Measurements from ENCODE around the gene QSER1.
"Not testable (repeated sequence)": the region's sequence is repeated elsewhere in the genome, so short reads cannot be mapped to it uniquely, and the experiment has no call there.

The QSER1 gene

GRCh38 chr11:32892355-32893092, at the start of gene QSER1:
QSER1 (plus strand) TSS chr11:32892811; CDS start chr11:32893126, 315 bp downstream.
- peak within 1 kb of the TSS; percentile 94 for H3K27ac Mint-ChIP-seq

DNA sequence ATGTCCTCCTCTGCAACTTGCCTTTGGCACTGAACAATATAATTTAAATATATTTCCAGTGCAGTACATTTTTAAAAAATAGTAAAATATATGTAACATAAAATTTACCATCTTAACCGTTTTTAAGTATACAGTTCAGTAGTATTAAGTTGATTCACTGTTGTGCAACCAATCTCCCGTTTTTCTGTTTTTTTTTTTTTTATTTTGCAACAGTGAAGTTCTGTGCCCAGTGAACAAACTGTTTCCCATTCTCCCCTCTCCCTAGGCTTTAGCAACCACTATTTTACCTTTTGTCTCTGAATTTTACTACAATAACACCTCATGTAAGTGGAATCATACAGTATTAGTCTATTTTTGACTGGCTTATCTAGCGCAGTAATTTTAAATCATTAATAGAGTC, 49.1 kb upstream of the QSER1 start:
- H3K4me1 Mint-ChIP-seq, result no peaks in the 10 kb centered on the region
- no peak overlapping the region for H3K27ac Mint-ChIP-seq
- peaks cover 4% of the 10 kb centered on the region for H3K9me3 Mint-ChIP-seq
- H3K36me3 Mint-ChIP-seq (ENCODE audit: low read depth), result no peaks in the 10 kb centered on the region
- peaks cover 13% of the 10 kb centered on the region for H3K27me3 Mint-ChIP-seq
- no peak overlapping the region for H3K4me3 Mint-ChIP-seq
- no peak for DNase-seq
- ATAC-seq, result no peak

More at GRCh38 chr11:32892355-32893092, at the start of gene QSER1:
- peak; percentile 70 for DNase-seq
- Mint-ChIP-seq H3K9me3 (no peaks in the 10 kb centered on the region), H3K27me3 (no peaks in the 10 kb centered on the region), H3K4me3 (peak within 1 kb of the TSS; percentile 94), H3K36me3 (ENCODE audit: low read depth) (peaks cover 5% of the 10 kb centered on the region), H3K4me1 (peaks cover 38% of the 10 kb centered on the region)
- ATAC-seq, result peak; percentile 53

DNA sequence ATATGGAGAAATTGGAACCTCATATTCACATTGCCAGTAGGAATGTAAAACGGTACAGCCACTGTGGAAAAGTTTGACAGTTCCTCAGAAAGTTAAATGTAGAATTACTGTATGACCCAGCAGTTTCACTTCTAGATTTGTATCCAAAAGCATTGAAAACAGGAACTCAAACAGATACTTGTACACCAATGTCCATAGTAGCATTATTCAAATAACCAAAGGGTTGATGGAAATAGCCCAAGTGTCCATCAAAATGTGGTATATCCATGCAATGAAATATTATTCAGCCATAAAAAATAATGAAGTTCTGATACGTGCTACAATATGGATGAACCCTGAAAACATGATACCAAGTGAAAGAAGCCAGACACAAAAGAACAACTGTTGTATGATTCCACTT, 45.1 kb upstream of the QSER1 start:
- H3K36me3 Mint-ChIP-seq (ENCODE audit: low read depth), result no peaks in the 10 kb centered on the region
- ATAC-seq (no peak), DNase-seq (no peak)
- peaks cover 9% of the 10 kb centered on the region for H3K27me3 Mint-ChIP-seq
- H3K4me1 Mint-ChIP-seq, result peaks cover 3% of the 10 kb centered on the region
- H3K9me3 Mint-ChIP-seq, result peaks cover 4% of the 10 kb centered on the region
- no peak overlapping the region for H3K4me3 Mint-ChIP-seq
- no peak overlapping the region for H3K27ac Mint-ChIP-seq

GRCh38 chr11:32849761-32850160, 42.9 kb upstream of the QSER1 start:
- Mint-ChIP-seq H3K4me1 (peaks cover 3% of the 10 kb centered on the region), H3K27ac (no peak overlapping the region), H3K36me3 (ENCODE audit: low read depth) (no peaks in the 10 kb centered on the region), H3K27me3 (peaks cover 13% of the 10 kb centered on the region), H3K4me3 (no peak overlapping the region), H3K9me3 (peaks cover 4% of the 10 kb centered on the region)
- no peak for ATAC-seq
- no peak for DNase-seq

DNA sequence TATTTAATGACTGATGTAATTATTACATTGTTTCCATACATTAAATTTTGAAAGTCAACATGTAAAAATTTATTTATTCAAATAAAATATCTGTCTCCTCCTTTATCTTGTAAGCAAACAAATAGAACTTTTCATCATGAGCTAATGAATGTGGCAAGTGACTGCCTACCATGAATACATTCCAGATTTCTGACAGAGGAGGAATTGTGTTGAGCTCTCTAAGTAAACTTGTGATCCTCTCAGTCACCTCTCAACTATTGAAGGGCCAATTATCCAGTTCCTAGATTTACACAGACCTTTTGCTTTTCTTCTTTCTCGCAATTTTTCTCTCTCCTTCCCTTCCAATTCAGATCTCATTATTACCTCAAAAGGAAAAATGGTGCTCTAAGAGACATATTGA, 41.4 kb upstream of the QSER1 start:
- ATAC-seq, result no peak
- H3K27ac Mint-ChIP-seq, result no peak overlapping the region
- peaks cover 11% of the 10 kb centered on the region for H3K27me3 Mint-ChIP-seq

DNA sequence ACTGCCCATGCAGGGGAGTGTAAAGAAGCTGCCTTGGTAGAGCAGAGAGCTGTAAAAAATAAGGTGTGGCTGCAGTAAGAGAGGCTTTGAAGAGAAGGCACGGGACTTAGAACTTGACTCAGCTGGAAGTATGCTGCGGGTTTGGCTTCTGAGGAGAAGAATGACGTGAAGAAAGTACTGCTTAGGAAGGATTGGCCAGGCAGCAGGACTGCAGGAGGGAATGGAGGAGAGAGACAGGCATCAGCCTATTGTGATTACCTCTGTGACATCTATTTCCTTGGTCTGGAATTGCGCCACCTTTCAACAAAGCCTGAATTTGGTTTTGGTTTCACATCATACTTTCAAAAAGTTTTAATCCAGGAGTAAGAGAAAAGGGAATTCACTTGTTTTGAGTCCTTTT, 40.4 kb upstream of the QSER1 start:
- no peak for DNase-seq
- peaks cover 6% of the 10 kb centered on the region for H3K27me3 Mint-ChIP-seq

More for the DNA sequence above, 41.4 kb upstream of the QSER1 start:
- H3K4me3 Mint-ChIP-seq, result no peak overlapping the region
- peaks cover 4% of the 10 kb centered on the region for H3K9me3 Mint-ChIP-seq
- no peaks in the 10 kb centered on the region for H3K36me3 Mint-ChIP-seq (ENCODE audit: low read depth)
- peaks cover 3% of the 10 kb centered on the region for H3K4me1 Mint-ChIP-seq
- no peak for DNase-seq

GRCh38 chr11:32855601-32856000, 37.0 kb upstream of the QSER1 start:
- no peak overlapping the region for H3K4me3 Mint-ChIP-seq
- H3K36me3 Mint-ChIP-seq (ENCODE audit: low read depth), result no peaks in the 10 kb centered on the region
- no peaks in the 10 kb centered on the region for H3K9me3 Mint-ChIP-seq
- peaks cover 6% of the 10 kb centered on the region for H3K27me3 Mint-ChIP-seq
- no peak for DNase-seq
- no peak overlapping the region for H3K27ac Mint-ChIP-seq
- no peak for ATAC-seq
- no peaks in the 10 kb centered on the region for H3K4me1 Mint-ChIP-seq

More for the DNA sequence above, 40.4 kb upstream of the QSER1 start:
- peaks cover 3% of the 10 kb centered on the region for H3K4me1 Mint-ChIP-seq
- H3K36me3 Mint-ChIP-seq (ENCODE audit: low read depth), result no peaks in the 10 kb centered on the region
- ATAC-seq, result no peak
- H3K4me3 Mint-ChIP-seq, result no peak overlapping the region
- no peak overlapping the region for H3K27ac Mint-ChIP-seq
- H3K9me3 Mint-ChIP-seq, result peaks cover 4% of the 10 kb centered on the region

GRCh38 chr11:32858731-32859130, 33.9 kb upstream of the QSER1 start:
- DNase-seq, result no peak
- no peaks in the 10 kb centered on the region for H3K9me3 Mint-ChIP-seq
- no peaks in the 10 kb centered on the region for H3K36me3 Mint-ChIP-seq (ENCODE audit: low read depth)
- no peak overlapping the region for H3K27ac Mint-ChIP-seq
- no peak for ATAC-seq
- H3K4me3 Mint-ChIP-seq, result no peak overlapping the region
- peaks cover 10% of the 10 kb centered on the region for H3K27me3 Mint-ChIP-seq
- no peaks in the 10 kb centered on the region for H3K4me1 Mint-ChIP-seq

- H3K9me3 Mint-ChIP-seq, result no peaks in the 10 kb centered on the region
- no peak overlapping the region for H3K27ac Mint-ChIP-seq
- no peak overlapping the region for H3K4me3 Mint-ChIP-seq
- no peaks in the 10 kb centered on the region for H3K36me3 Mint-ChIP-seq (ENCODE audit: low read depth)
- peaks cover 13% of the 10 kb centered on the region for H3K27me3 Mint-ChIP-seq
- ATAC-seq (no peak), DNase-seq (no peak)
- H3K4me1 Mint-ChIP-seq, result no peaks in the 10 kb centered on the region
Observed at GRCh38 chr11:32861850-32862577, 30.6 kb upstream of the QSER1 start.

DNA sequence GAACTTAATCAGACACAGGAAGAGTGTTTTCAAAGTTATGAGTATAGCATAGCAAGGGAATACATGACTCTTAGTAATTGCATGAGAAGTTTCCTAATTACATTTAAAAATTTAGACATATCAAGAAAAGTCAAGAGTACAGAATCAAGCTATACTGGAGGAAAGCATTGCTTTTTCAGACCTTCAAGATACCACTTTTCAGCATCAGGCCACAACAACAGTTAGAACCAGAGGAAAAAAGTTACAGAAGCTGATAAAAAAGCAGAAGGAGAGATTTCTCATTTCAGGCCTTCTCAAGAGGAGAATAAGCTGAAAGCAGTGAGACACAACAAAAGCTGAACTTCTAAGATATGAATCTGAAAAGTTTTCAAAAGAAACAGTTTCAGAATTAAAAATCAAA, 28.1 kb upstream of the QSER1 start:
- Mint-ChIP-seq H3K9me3 (peaks cover 4% of the 10 kb centered on the region), H3K27me3 (peaks cover 12% of the 10 kb centered on the region), H3K36me3 (ENCODE audit: low read depth) (no peaks in the 10 kb centered on the region), H3K4me3 (no peak overlapping the region), H3K27ac (no peak overlapping the region), H3K4me1 (no peaks in the 10 kb centered on the region)
- ATAC-seq, result no peak
- no peak for DNase-seq

GRCh38 chr11:32868752-32869151, 23.9 kb upstream of the QSER1 start:
- not testable (repeated sequence) for DNase-seq; H3K36me3 Mint-ChIP-seq (ENCODE audit: low read depth); ATAC-seq; H3K27me3 Mint-ChIP-seq; H3K27ac Mint-ChIP-seq; H3K9me3 Mint-ChIP-seq; H3K4me3 Mint-ChIP-seq; H3K4me1 Mint-ChIP-seq

GRCh38 chr11:32870676-32871075, 21.9 kb upstream of the QSER1 start:
- Mint-ChIP-seq H3K27me3 (peaks cover 10% of the 10 kb centered on the region), H3K36me3 (ENCODE audit: low read depth) (no peaks in the 10 kb centered on the region), H3K27ac (no peak overlapping the region), H3K9me3 (peaks cover 4% of the 10 kb centered on the region), H3K4me3 (no peak overlapping the region), H3K4me1 (no peaks in the 10 kb centered on the region)
- DNase-seq (peak; percentile 29), ATAC-seq (peak; percentile 61)

GRCh38 chr11:32874132-32874531, 18.5 kb upstream of the QSER1 start:
- Mint-ChIP-seq H3K4me1 (no peaks in the 10 kb centered on the region), H3K27me3 (peaks cover 18% of the 10 kb centered on the region), H3K4me3 (no peak overlapping the region), H3K27ac (no peak overlapping the region), H3K9me3 (no peaks in the 10 kb centered on the region), H3K36me3 (ENCODE audit: low read depth) (no peaks in the 10 kb centered on the region)
- DNase-seq (no peak), ATAC-seq (no peak)

DNA sequence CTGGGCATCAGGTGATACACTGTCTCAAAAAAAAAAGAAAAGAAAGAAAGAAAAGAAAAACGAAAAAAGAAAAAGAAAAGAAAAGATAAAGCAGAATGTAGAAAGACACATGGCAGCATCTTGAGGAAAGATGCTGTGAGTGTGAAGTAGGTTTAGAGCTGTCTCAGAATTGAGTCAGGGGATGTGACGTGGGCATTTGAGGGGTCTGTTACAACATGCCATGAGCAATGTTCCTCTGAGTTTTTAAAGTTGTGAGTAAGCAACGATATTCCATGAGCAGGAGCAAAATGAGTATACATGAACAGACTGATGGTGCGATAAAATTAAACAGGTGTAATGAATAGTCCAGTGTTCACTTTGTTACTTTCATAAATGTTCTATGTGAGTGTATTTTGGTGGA, 11.3 kb upstream of the QSER1 start:
- Mint-ChIP-seq H3K4me1 (no peaks in the 10 kb centered on the region), H3K4me3 (no peak overlapping the region), H3K9me3 (no peaks in the 10 kb centered on the region), H3K27ac (no peak overlapping the region), H3K27me3 (peaks cover 9% of the 10 kb centered on the region), H3K36me3 (ENCODE audit: low read depth) (no peaks in the 10 kb centered on the region)
- ATAC-seq (no peak), DNase-seq (no peak)

DNA sequence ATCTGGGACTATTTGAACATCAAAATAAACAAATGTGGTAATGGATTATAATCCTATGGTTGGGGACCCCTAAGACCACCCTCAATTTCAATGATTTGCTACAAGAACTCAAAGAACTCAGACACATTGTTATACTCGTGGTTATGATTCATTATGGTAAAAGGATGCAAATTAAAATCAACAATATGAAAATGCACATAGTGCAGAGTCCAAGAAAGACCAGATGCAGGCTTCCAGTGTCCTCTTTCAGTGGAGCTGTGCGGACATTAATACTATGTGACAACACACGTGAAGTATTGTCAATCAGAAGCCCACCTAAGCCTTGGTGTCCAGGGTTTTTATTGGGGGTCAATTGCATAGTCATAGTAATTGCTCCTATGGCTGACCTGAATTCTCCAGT, 9.2 kb upstream of the QSER1 start:
- ATAC-seq, result no peak
- H3K36me3 Mint-ChIP-seq (ENCODE audit: low read depth), result no peaks in the 10 kb centered on the region
- H3K27ac Mint-ChIP-seq, result no peak overlapping the region
- DNase-seq, result no peak
- no peak overlapping the region for H3K4me3 Mint-ChIP-seq
- peaks cover 1% of the 10 kb centered on the region for H3K27me3 Mint-ChIP-seq
- no peaks in the 10 kb centered on the region for H3K4me1 Mint-ChIP-seq
- no peaks in the 10 kb centered on the region for H3K9me3 Mint-ChIP-seq
